Spleen (tissue), 11 donors: Measurements from ENCODE around the gene B4GALNT3. TPM values are rescaled to one million over a fixed set of nuclear protein-coding genes. Genes with fewer than 3 reads are reported as not detected.

Experiments
- DNase-seq: peaks from one replicate; pipeline ENCODE4 v3.0.0-alpha.2; 2020
- H3K27ac ChIP-seq, 8 donors: fragments of 200-600 bp; sonication (generic) in 7 of 8; 1 replicate in 4 of 8; 2 replicates in 4 of 8; pipeline versions ENCODE4 v1.5.0 to v1.8.0; 2016 to 2021; ENCODE audit warnings: inconsistent platforms in 4 of 8, mild to moderate bottlenecking in 4 of 8, moderate library complexity in 1 of 8
- H3K27me3 ChIP-seq, 7 donors: fragments of 200-600 bp; sonication (generic) in 6 of 7; replicated peaks in 1 of 7; 1 replicate in 4 of 7; 2 replicates in 3 of 7; pipeline versions ENCODE4 v1.5.0 to v1.8.0; 2016 to 2021; ENCODE audit warnings: inconsistent platforms in 3 of 7, mild to moderate bottlenecking in 1 of 7
- H3K36me3 ChIP-seq, 6 donors: fragments of 200-600 bp; sonication (generic) in 5 of 6; 1 replicate in 4 of 6; 2 replicates in 2 of 6; pipeline versions ENCODE4 v1.5.0 to v1.8.0; 2016 to 2021; ENCODE audit warnings: inconsistent platforms in 2 of 6
- H3K4me1 ChIP-seq, 6 donors: fragments of 200-600 bp; sonication (generic) in 5 of 6; 1 replicate in 3 of 6; 2 replicates in 3 of 6; pipeline versions ENCODE4 v1.5.0 to v1.8.0; 2016 to 2021; ENCODE audit warnings: inconsistent platforms in 3 of 6
- H3K4me3 ChIP-seq, 8 donors: fragments of 200-600 bp; sonication (generic) in 7 of 8; 1 replicate in 4 of 8; 2 replicates in 4 of 8; pipeline versions ENCODE4 v1.5.0 to v1.8.0; 2016 to 2021; ENCODE audit warnings: inconsistent platforms in 4 of 8, mild to moderate bottlenecking in 4 of 8, moderate library complexity in 2 of 8
- H3K9me3 ChIP-seq, 8 donors: fragments of 200-600 bp; sonication (generic) in 7 of 8; 1 replicate in 4 of 8; 2 replicates in 4 of 8; pipeline versions ENCODE4 v1.5.0 to v1.8.0; 2016 to 2021; ENCODE audit warnings: inconsistent platforms in 4 of 8
- CTCF ChIP-seq, 11 experiments: fragments of 200-600 bp in 7 of 11; fragments of 450-650 bp in 4 of 11; sonication (generic) in 4 of 11; IDR thresholded peaks in 8 of 11; conservative IDR thresholded peaks in 3 of 11; 1 replicate in 7 of 11; 2 replicates in 4 of 11; pipeline versions ENCODE4 v1.4.0 to v1.8.0; 2016 to 2021; ENCODE audit warnings: antibody characterized with exemption in 11 of 11, inconsistent platforms in 4 of 11, mild to moderate bottlenecking in 1 of 11
- POLR2A ChIP-seq, 3 donors: fragments of 450-650 bp; IDR thresholded peaks; one replicate each; pipeline ENCODE4 v1.5.1; 2017; ENCODE audit warnings: antibody characterized with exemption in 3 of 3, mild to moderate bottlenecking in 1 of 3
- POLR2AphosphoS5 ChIP-seq, 3 donors: sonication (generic); formaldehyde crosslinking; IDR thresholded peaks; one replicate each; pipeline ENCODE4 v1.5.1; 2017; ENCODE audit warnings: antibody characterized with exemption in 3 of 3
- WGBS, 5 donors: extraction: QIAGEN DNeasy Blood & Tissue Kit in 3 of 5; methylation state at CpG; one replicate each; pipeline versions ENCODE4 v1.1.5 to v1.1.7; 2013 to 2018; 5-methylcytosine and 5-hydroxymethylcytosine counted together
- intact Hi-C: fragments of 100-400 bp; cut with DNase I; formaldehyde crosslinking; loops from one replicate; pipeline ENCODE4 v1.15.0; 2023; ENCODE audit warnings: low total_unique reads
- polyA plus RNA-seq, 3 donors: library from polyadenylated mRNA; stranded (reverse); fragments of 200-250 nt; gene quantifications; one replicate each; pipeline ENCODE4 v1.2.1, GENCODE V29; 2013
- total RNA-seq, 7 donors: library from RNA; depleted of rRNA in 3 of 7; stranded (reverse); fragments of >200 nt in 3 of 7; fragmentation: NEBNext Ultra II Directional in 4 of 7; extraction: Animal tissue kit (Norgen Biotek cat#: 25700) in 4 of 7; gene quantifications; one replicate each; pipeline versions ENCODE4 v1.1.0 to v1.2.1, GENCODE V29; 2016 to 2021
- donor health status: healthy with polysubstance abuse.
- donor health status: DM: no; HTN: no; CAD: no; lungs with moderate emphysema.
- donor health status: DM: no; HTN: no; CAD: no.
- donor health status: Bipolar disorder and iron deficiency.
- donor health status: healthy.
- donor health status: DM: no; HTN: no; CAD: no.
- donor health status: DM: yes; HTN: yes; CAD: no.

The B4GALNT3 gene
- total and polyA plus RNA-seq, 10 donors: 0.28 to 2.0 (median 1.5) TPM

- Histone ChIP-seq H3K4me3 (no peak overlapping the region), H3K27ac (no peak overlapping the region), H3K9me3 (no peaks in the 10 kb centered on the region), H3K27me3 (peaks cover 0 to 50% (median 13%) of the 10 kb centered on the region in 7 donors), H3K36me3 (no peaks in the 10 kb centered on the region), H3K4me1 (peaks cover 16 to 47% (median 31%) of the 10 kb centered on the region in 6 donors)
- intact Hi-C loops: no loop called here
- DNase-seq: peak; percentile 44
- TF ChIP-seq POLR2A (IDR thresholded peaks at IDR 0.05) (no peak), POLR2AphosphoS5 (IDR thresholded peaks at IDR 0.05) (no peak), CTCF (IDR thresholded peaks at IDR 0.05 in 8 of 11, conservative IDR thresholded peaks at IDR 0.05 in 3 of 11) (no peak)
- WGBS, 5 donors: 79 to 100% (median 89%) methylated on average over 2 to 9 of the region's 9 CpGs
Measured at GRCh38 chr12:543114-543451, 83.3 kb downstream of the B4GALNT3 start.

GRCh38 chr12:544142-544541 is 84.4 kb downstream of the B4GALNT3 start:
- 83 to 96% (median 89%) methylated on average over 7 to 8 of the region's 8 CpGs for WGBS, 5 donors

GRCh38 chr12:544941-545635 is 85.3 kb downstream of the B4GALNT3 start:
- Histone ChIP-seq H3K27me3 (peaks cover 0 to 62% (median 13%) of the 10 kb centered on the region in 7 donors), H3K36me3 (no peaks in the 10 kb centered on the region), H3K4me1 (peaks cover 6 to 26% (median 16%) of the 10 kb centered on the region in 6 donors), H3K27ac (no peak overlapping the region), H3K9me3 (no peaks in the 10 kb centered on the region), H3K4me3 (no peak overlapping the region)
- DNase-seq: peak; percentile 52
- TF ChIP-seq POLR2A (IDR thresholded peaks at IDR 0.05): no peak
- no peak for TF ChIP-seq CTCF (IDR thresholded peaks at IDR 0.05 in 8 of 11, conservative IDR thresholded peaks at IDR 0.05 in 3 of 11)
- no peak for TF ChIP-seq POLR2AphosphoS5 (IDR thresholded peaks at IDR 0.05)
- WGBS, 5 donors: 67 to 71% (median 71%) methylated on average over 7 to 9 of the region's 9 CpGs
- intact Hi-C loops: loop anchor here (5.0 kb wide), 1 partner anchor 88 kb away; the partner anchor contains the start of gene B4GALNT3

More at GRCh38 chr12:544142-544541, 84.4 kb downstream of the B4GALNT3 start:
- Histone ChIP-seq H3K27ac (no peak overlapping the region), H3K9me3 (no peaks in the 10 kb centered on the region), H3K36me3 (no peaks in the 10 kb centered on the region), H3K27me3 (peaks cover 0 to 55% (median 13%) of the 10 kb centered on the region in 7 donors), H3K4me3 (no peak overlapping the region), H3K4me1 (peaks cover 7 to 36% (median 21%) of the 10 kb centered on the region in 6 donors)
- intact Hi-C loops: no loop called here
- TF ChIP-seq POLR2A (IDR thresholded peaks at IDR 0.05) (no peak), CTCF (IDR thresholded peaks at IDR 0.05 in 8 of 11, conservative IDR thresholded peaks at IDR 0.05 in 3 of 11) (no peak), POLR2AphosphoS5 (IDR thresholded peaks at IDR 0.05) (no peak)
- DNase-seq: peak; percentile 38

GRCh38 chr12:545835-546234 is 86.1 kb downstream of the B4GALNT3 start:
- intact Hi-C loops: loop anchor here (2.0 to 5.0 kb wide), 2 partner anchors 89 to 103 kb away; partner anchors contain the start of gene B4GALNT3
- H3K36me3 ChIP-seq: no peaks in the 10 kb centered on the region
- H3K27ac ChIP-seq: peak overlapping the region in 1 of 8 donors; percentile 51
- peak; percentile 2 for DNase-seq
- TF ChIP-seq POLR2AphosphoS5 (IDR thresholded peaks at IDR 0.05) (no peak), CTCF (IDR thresholded peaks at IDR 0.05 in 8 of 11, conservative IDR thresholded peaks at IDR 0.05 in 3 of 11) (no peak), POLR2A (IDR thresholded peaks at IDR 0.05) (no peak)
- 65 to 79% (median 73%) methylated on average over 6 of the region's 6 CpGs for WGBS, 5 donors
- no peaks in the 10 kb centered on the region for H3K9me3 ChIP-seq
- no peak overlapping the region for H3K4me3 ChIP-seq
- peaks cover 6 to 26% (median 14%) of the 10 kb centered on the region in 6 donors for H3K4me1 ChIP-seq
- H3K27me3 ChIP-seq: peaks cover 0 to 62% (median 13%) of the 10 kb centered on the region in 7 donors
